ENCODE measurements around the gene WDFY4.

GRCh38 chr10:48780341-48780740 lies 95.7 kb downstream of the WDFY4 start:
- TF ChIP-seq POLR2A (IDR thresholded peaks at IDR 0.05; ENCODE audit: low read depth, low read length) (no peak), POLR2AphosphoS5 (IDR thresholded peaks at IDR 0.05; ENCODE audit: low read depth, low read length) (no peak)

All from GM12891 (cell line).